ENCODE measurements around the gene ARHGEF33. TPM values are rescaled to one million over a fixed set of nuclear protein-coding genes. Genes with fewer than 3 reads are reported as not detected.

Gene ARHGEF33
- total RNA-seq, 4 donors from 2014 or later: 0.88 to 5.9 (median 2.2) TPM

DNA sequence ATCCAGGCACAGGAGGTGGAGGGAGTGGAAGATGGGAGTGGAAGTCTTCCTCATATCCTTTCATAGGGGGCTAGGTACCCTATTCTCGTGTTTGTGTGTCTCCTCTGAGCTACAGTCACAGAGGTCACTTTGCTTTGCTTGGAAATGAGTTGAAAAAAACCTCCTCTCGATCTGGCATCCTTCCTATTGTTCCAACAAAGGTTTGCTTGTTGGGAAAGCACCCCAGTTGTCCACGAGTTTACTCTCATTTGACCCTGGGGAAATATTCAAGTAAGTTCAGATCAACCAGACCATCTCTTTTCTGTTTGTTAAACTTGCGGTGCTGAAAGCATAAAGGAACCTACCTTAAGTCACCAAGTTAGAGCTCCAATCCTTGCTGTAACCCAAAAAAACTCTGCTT lies 59.3 kb downstream of the ARHGEF33 start:
- no peak overlapping the region for H3K4me3 ChIP-seq
- H3K9me3 ChIP-seq: no peaks in the 10 kb centered on the region
- no peak for DNase-seq
- no peak overlapping the region for H3K27ac ChIP-seq
- no peaks in the 10 kb centered on the region for H3K27me3 ChIP-seq
- intact Hi-C loops (cut with DNase I; ENCODE audit: low total_unique reads): no loop called here
- no peaks in the 10 kb centered on the region for H3K36me3 ChIP-seq
- no peaks in the 10 kb centered on the region for H3K4me1 ChIP-seq
- TF ChIP-seq CTCF (IDR thresholded peaks at IDR 0.05): no peak
- TF ChIP-seq POLR2A (IDR thresholded peaks at IDR 0.05): no peak

DNA sequence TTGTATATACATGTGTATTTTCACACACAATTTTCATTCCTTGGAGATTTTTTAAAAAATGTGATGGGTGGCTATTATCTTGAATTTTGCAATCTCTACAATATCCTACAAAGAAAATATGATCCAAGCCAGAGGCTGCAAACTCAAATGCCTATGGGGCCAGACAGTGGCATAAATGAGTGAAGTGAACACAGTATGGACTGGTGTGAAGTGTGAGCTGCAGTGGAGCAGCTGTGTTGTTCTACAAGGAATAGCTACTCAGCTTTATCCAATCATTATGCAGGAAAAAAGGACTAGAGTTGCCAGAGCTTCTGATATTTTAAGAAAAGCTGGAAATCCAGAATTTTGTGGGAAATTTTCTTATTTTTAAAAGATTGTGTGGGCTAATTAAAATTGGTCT lies 62.1 kb downstream of the ARHGEF33 start:
- no peak for TF ChIP-seq CTCF (IDR thresholded peaks at IDR 0.05)

DNA sequence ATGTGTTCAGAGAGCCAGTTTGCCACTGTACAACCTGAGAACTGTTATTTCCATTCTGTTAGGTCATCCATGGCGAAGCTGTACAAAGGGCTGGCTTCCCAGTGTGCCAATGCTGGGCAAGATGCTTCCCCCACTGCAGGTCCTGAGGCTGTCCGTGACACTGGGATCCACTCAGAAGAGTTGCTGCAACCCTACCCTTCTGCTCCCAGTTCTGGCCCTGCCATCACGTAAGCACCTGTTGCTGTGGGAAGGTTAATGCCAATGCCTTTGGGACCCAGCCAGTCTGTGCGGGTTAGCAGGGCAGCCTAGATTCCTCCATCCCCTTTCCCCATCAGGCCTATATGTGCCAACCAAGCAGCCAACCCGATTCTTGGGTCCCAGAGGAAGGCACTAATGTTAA lies 68.3 kb downstream of the ARHGEF33 start:
- intact Hi-C loops (cut with DNase I; ENCODE audit: low total_unique reads): no loop called here
- Histone ChIP-seq H3K27me3 (no peaks in the 10 kb centered on the region), H3K27ac (no peak overlapping the region), H3K4me3 (no peak overlapping the region), H3K4me1 (no peaks in the 10 kb centered on the region), H3K36me3 (no peaks in the 10 kb centered on the region), H3K9me3 (no peaks in the 10 kb centered on the region)
- TF ChIP-seq CTCF (IDR thresholded peaks at IDR 0.05) (no peak), POLR2A (IDR thresholded peaks at IDR 0.05) (no peak)
- DNase-seq: no peak

More for the DNA sequence above, 62.1 kb downstream of the ARHGEF33 start:
- intact Hi-C loops (cut with DNase I; ENCODE audit: low total_unique reads): no loop called here
- Histone ChIP-seq H3K27ac (no peak overlapping the region), H3K9me3 (no peaks in the 10 kb centered on the region), H3K4me1 (no peaks in the 10 kb centered on the region), H3K36me3 (no peaks in the 10 kb centered on the region), H3K27me3 (no peaks in the 10 kb centered on the region), H3K4me3 (no peak overlapping the region)
- DNase-seq: no peak

DNA sequence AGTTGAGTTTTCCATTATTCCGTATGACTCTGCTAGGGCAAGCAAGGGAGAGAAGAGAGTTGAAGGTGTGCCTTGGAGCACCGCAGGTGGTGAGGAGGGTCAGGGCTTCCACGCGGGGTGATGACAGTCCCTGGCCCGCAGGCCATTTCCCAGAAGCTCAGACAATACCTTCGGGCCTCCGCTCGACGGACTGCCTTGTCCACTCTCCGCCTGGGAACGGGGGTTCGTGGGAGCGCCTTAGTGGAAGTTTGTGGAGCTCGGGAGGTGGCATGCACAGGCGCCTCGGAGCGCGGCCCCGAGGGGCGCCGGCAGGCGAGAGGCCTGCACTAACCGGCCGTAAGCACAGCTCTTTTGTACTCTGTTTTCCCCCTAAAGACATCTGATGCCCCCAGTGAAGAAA lies 69.8 kb downstream of the ARHGEF33 start:
- Histone ChIP-seq H3K4me3 (no peak overlapping the region), H3K9me3 (no peaks in the 10 kb centered on the region), H3K27ac (no peak overlapping the region), H3K27me3 (no peaks in the 10 kb centered on the region), H3K4me1 (no peaks in the 10 kb centered on the region), H3K36me3 (no peaks in the 10 kb centered on the region)
- TF ChIP-seq CTCF (IDR thresholded peaks at IDR 0.05) (no peak), POLR2A (IDR thresholded peaks at IDR 0.05) (no peak)
- no peak for DNase-seq
- intact Hi-C loops (cut with DNase I; ENCODE audit: low total_unique reads): no loop called here

- intact Hi-C loops (cut with DNase I; ENCODE audit: low total_unique reads): no loop called here
- DNase-seq: peak; percentile 65 to 77
- H3K36me3 ChIP-seq: no peaks in the 10 kb centered on the region
- peak overlapping the region; percentile 22 to 47 for H3K4me3 ChIP-seq
- H3K27me3 ChIP-seq: no peaks in the 10 kb centered on the region
- no peaks in the 10 kb centered on the region for H3K4me1 ChIP-seq
- TF ChIP-seq POLR2A (IDR thresholded peaks at IDR 0.05) (no peak), CTCF (IDR thresholded peaks at IDR 0.05) (peak in 3 of 4 experiments; percentile 16 to 41 (median 17))
- no peak overlapping the region for H3K27ac ChIP-seq
- H3K9me3 ChIP-seq: no peaks in the 10 kb centered on the region
Observed at GRCh38 chr2:38959938-38960608, 70.4 kb downstream of the ARHGEF33 start.

Measured in uterus (tissue), 4 donors.